Peyer's patch (tissue), 4 donors: ENCODE data around the gene CALD1.

Source experiments
- CTCF ChIP-seq, 6 experiments: fragments of 450-650 bp in 4 of 6; fragments of 200-600 bp in 2 of 6; sonication (generic) in 1 of 6; IDR thresholded peaks; one replicate each; pipeline ENCODE4 v1.5.1; 2017 to 2019; ENCODE audit warnings: antibody characterized with exemption in 6 of 6, mild to moderate bottlenecking in 3 of 6, moderate library complexity in 1 of 6
- POLR2A ChIP-seq, 2 donors: fragments of 450-650 bp; IDR thresholded peaks; one replicate each; pipeline ENCODE4 v1.5.1; 2017; ENCODE audit warnings: antibody characterized with exemption in 2 of 2, mild to moderate bottlenecking in 2 of 2, moderate library complexity in 2 of 2

DNA sequence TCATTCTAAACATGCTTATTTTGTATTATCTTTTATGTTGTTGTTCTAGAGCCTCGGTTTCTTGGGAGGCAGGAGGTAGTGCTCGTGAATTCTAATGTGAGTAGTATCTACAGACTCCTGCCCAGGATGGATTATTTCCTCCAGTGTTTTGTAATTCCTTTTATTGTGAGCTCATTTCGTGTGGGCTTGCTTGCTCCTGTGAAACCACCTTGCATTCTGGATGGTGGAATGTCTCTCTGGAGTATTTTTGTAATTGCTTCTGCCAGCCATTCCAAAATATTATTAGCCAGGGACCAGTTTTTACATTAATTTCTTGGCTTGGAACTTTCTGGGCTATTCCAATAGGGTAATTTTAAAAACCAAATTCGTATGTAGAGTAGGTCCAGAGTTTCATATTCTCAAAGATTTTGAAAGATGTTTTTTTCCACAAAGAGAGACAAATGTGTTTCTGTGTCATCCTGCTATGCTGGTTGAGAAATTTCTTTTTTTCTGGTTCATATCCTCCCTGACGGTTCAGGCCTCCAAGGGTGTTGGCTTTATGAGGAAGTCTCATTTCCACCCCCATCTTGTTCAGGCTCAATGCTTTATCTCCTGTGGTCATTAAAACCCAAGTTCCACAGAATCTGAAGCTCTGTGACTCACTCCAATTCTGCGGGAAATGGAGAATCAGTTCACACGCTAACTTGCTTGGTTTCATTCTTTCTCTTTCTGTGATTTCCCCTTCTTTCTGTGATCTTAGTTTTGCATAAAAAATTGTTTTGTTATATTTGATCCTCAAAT is 41.7 kb upstream of the CALD1 start:
- TF ChIP-seq CTCF (IDR thresholded peaks at IDR 0.05) (no peak), POLR2A (IDR thresholded peaks at IDR 0.05) (no peak)
